Amygdala (tissue), 56 donors: ENCODE data around the gene KIZ.
"Not testable (repeated sequence)": the region's sequence is repeated elsewhere in the genome, so short reads cannot be mapped to it uniquely, and the experiment has no call there.

Experiments used
- DNase-seq, 56 donors: peaks; one replicate each; lab custom pipeline; 2025; lab: John Stamatoyannopoulos, UW

Gene KIZ

DNA sequence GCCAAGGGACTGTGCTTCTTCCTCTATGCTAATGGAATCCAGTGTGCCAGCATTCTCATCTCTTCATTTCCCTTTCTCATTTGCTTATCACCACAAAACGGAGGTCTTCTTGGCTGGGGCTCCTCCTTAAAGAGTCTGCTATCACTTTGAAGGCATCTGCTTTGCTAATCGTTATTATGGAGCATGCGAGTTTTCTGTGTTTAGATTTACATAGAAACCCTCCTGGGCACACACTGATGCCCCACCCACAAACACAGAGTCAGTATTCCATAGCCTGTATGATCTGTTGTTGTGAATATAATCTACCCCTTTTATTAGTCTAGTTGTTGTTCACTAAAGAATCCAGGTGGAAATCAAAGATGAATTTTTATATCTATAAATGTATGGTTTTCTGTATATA lies 93.8 kb downstream of the KIZ start:
- no peak for DNase-seq

DNA sequence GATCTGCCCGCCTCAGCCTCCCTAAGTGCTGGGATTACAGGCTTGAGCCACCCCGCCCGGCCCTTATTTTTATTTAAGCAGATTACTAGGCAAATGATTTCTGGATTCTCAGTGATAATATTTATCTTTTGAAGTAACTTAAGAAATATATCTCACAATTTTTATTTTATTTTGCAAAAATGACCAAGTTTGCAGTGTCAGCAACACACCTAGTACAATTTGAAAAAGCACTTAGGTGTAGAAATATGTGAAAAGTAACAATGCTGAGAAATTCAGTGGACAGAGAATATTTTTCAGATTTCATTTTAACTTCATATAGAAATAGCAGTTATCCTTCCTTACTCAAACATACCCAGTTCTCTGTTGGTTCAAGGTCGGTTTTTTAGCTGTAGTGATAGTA lies 98.3 kb downstream of the KIZ start:
- DNase-seq: no peak

DNA sequence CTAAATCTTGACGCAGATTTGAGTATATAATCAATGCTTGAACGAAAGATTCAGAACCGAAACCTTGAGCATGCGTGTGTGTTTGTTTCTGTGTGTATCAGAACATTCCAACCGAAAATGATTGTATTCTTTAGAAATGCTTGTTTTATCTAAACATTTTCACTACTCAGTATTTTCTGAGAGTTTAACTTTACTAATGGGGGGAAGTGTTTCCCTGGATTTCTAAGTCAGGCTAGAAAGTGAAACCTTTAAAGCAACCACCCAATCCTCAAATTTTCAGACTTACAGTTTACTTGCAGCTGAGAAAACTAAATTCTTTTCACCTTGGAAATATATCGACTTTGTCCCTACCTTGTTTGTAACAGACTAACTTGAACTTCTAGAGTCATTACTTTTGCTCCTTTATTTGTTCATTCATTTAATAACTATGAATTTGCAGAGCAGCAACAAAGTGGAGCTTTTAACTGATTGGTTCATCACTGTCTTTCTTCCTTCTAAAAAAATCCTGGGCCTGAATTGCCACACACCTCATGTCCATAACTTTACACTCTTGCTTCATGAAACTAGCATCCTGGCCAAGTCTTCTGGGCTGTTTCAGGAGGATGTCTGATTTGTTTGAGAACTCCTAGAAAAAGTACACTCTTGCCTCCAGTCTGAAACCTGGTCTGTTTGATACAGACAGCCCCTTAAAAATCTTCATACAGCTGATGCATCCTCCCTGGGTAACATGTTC lies 99.5 kb downstream of the KIZ start:
- no peak for DNase-seq

DNA sequence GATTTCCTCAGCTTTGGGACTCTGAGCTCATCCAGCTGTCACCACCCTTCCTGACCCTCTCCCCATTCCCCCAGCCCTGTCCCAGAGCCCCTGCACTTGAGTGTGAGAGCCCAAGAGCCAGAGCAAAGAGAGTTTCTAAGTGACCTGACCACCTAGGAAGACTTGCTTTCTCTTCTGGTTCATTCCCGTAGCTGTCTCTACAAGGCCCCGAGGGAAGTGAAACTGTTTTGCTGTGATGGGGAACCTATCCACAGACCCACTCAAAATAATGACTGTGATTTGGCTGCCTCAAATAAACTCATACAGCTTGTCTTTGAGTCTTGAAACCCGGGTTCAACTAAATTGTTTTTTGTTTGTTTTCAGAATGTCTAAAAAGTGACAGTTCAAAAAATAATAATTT lies 102.6 kb downstream of the KIZ start:
- no peak for DNase-seq

- DNase-seq: no peak
Measured at GRCh38 chr20:21229163-21229562, 103.3 kb downstream of the KIZ start.

DNA sequence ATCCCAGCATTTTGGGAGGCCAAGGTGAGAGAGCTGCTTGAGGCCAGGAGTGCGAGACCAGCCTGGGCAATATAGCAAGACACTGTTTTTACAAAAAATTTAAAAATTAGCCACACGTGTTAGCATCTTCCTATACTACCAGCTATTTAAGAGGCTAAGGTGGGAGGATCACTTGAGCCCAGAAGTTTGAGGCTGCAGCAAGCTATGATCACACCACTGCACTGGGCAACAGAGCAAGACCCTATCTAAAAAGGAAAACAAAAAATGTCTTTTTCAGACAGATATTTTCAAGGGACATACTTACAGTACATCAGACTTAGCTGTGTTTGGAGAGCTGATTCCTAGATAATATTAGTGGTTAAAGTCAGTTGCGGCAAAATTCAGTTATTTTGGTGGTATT lies 104.3 kb downstream of the KIZ start:
- no peak for DNase-seq

GRCh38 chr20:21230686-21231085 lies 104.8 kb downstream of the KIZ start:
- no peak for DNase-seq

- peak in 1 of 56 donors; percentile 15 for DNase-seq
Measured at GRCh38 chr20:21232546-21233280, 106.8 kb downstream of the KIZ start.

- peak in 2 of 56 donors; percentile 3 to 10 for DNase-seq
Measured at GRCh38 chr20:21234324-21234723, 108.4 kb downstream of the KIZ start.

- DNase-seq: peak in 44 of 56 donors; percentile 5 to 81 (median 44)
Measured at GRCh38 chr20:21234806-21235483, 109.1 kb downstream of the KIZ start.

DNA sequence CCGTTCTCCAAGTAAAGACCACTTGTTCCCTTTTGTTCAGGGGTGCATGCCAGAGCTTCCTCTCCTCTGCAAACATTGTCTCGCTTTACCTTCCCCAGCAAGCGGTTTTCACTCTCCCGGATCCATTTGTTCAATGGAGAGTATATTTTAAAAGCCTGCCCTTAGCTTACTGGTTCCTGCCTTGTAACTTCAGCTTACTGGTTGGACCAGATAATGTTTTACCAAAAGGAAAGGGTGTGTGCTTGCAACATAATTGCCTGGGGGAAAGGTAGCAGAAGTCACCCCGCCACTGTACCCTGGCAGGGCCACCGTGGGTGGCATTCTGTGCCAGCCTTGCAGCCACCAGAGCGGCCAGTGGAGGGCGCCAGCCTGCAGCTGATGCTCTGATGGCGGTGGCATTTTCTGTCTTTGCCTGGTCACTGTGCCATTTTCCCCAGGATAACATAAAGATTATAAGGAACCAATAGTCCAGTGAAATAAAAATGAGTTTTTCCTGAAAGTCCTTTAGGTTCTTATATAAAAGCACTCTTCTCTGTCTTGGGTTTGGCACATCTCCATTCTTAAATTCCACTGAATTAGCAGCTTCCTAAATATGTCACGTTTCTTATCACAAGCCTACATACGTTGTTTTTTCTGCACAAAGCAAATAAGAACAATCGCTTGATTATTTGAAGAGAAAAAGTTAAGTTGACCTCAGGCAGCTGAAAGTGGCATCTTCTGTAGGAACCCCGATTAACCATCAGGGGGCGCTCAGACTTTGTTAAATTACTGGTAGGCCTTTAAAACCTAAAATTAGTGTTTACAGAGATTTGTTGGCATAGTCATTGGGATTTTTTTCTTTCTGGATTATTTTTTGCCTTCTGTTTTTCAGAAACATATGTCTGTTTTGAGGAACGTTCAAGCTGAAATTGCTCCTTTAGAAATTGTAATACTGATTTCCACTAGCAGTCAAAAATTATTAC lies 109.9 kb downstream of the KIZ start:
- peak in 55 of 56 donors; percentile 8 to 88 (median 59) for DNase-seq

DNA sequence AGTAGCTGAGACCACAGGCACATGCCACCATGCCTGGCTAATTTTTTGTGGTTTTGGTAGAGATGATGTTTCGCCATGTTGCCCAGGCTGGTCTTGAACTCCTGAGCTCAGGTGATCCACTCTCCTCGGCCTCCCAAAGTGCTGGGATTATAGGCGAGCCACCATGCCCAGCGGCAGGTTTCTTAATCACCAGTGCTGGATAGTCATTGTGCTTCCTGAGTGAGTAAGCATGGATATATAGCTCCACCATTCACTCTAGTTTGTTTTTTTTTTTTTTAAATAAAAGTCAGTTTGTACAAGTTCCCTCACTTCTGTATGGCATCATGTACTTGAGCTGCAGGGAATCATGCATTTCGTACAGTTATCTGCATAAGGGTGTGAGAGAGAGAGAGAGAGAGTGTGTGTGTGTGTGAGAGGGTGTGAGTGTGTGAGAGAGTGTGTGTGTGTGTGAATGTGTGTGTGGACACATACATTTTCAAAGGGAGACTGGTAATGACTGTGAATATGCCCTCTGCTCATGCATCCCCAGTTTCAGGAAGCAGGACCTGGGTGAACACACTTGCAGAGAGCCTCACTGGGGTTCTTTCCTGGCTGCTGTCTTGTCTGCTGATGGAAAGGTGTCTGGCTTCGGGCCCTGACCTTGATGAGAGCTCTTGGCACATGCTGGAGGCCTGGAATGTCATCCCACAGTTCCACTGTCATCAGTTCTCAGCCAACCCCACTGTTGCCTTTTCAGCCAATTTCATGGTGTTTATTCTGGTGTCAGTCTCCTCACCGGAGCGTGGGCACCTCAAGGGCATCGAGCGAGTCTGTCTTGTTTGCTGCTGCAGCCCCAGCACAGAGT lies 112.3 kb downstream of the KIZ start:
- no peak for DNase-seq

DNA sequence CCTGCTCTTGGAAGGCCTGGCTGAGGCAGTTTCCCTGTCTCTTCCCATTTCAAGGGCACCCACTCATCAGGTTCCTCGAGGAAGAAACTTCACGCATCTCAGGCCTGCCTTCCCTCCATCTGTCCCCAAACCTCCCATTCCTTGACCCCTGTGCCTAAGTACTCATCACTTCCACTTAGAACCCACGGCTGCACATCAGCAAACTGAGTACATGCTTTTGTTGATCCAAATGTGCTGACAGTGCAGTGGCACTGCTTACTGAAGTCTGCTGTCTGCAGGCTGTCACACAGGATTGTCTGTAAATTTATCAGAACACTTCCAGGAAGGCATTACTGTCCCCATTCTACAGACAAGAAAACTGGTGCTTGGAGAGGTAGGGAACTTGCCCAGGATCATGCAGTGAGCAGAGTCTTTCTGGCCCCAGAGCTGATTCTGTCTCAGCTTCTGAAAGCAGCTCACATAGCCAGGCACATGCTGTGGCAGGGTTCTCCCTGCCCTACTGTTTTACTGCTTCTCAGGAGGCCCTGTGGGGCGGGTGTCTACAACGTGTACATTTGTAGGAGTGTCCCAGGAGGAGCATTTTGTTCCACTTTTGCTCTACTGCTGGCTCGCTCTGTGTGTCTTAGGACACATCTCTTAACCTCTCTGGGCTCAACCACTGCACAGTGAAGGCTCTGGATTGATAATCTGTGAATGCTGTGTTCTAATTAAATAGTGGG lies 113.1 kb downstream of the KIZ start:
- no peak for DNase-seq

DNA sequence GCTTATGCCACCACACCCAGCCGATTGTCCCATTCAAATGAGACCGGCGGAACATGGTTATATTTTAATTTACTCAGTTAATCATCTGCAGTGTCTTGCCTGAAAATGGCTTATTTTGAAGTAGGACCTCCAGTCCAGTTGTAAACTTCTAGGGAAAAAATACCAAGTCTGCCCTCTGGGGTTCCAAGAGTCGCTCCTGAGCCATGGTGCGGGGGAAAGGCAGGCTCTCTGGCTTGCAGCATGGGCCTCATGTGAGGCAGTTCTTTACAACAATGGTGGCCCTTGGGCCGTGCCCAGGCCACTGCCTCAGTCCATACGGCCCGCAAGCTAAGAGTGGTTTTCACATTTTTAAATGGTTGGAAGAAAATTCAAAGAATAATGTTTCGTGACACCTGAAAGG lies 114.5 kb downstream of the KIZ start:
- DNase-seq: no peak

- DNase-seq: no peak
Measured at GRCh38 chr20:21241406-21241805, 115.5 kb downstream of the KIZ start.

- DNase-seq: no peak
Measured at GRCh38 chr20:21243811-21244210, 117.9 kb downstream of the KIZ start.

GRCh38 chr20:21244808-21245207 lies 118.9 kb downstream of the KIZ start:
- DNase-seq: no peak

GRCh38 chr20:21246161-21246560 lies 120.3 kb downstream of the KIZ start:
- no peak for DNase-seq

GRCh38 chr20:21247603-21248095 lies 121.8 kb downstream of the KIZ start:
- DNase-seq: not testable (repeated sequence)
